SIG-M5 (cell line): ENCODE measurements around the gene ZNF79.

Experiments
- DNase-seq: peaks from one replicate; lab custom pipeline; 2025; lab: John Stamatoyannopoulos, UW

Gene ZNF79

DNA sequence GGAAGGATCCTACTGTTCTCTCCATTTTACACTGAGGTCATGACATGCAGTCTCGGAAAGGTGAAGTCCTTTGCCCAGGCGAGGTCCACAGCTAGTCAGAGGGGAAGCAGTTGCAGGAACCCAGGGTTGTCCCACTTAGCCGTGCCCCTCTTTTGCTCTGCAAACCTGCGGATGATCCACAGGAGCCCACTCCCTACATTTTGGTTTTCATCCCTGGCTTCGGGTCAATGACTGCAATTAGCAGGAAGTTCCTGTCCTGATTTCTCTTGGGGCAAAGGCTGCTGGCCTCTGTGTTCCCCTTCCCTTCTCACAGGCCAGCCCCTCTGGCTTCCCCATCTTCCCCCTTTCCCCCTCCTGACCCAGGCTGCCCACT is 25.9 kb upstream of the ZNF79 start:
- no peak for DNase-seq

DNA sequence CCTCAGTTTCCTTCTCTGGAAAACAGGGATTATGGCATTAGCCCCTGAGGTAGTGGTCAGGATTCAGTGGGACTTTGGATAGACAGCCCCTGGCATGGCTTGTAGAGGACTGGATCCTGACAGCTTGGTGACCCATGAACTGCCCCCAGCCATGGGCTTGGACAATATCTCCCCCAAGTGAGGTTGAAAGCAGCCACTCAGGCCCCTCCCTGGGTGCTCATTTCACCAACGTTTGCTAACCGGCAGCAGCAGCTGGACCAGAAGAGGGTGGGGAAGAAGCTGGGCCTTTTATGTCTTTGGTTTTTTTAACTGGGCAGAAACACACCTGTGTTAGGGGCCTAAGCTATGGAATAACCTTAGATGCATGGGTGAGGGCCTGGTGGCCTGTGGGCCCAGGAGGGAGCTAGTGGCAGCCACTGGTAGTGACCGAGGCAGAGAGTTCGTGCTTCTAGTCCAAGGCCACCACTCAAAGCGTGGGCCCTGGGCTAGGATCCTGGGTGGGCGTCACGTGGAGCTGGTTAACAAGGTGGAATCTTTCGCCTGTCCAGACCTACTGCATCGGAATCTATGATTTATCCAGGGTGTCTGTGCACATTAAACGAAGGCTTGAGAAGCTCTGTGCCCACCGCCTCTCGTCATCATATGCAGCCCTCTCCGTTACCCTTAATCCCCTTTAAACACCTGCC is 25.3 kb upstream of the ZNF79 start:
- DNase-seq, result no peak

DNA sequence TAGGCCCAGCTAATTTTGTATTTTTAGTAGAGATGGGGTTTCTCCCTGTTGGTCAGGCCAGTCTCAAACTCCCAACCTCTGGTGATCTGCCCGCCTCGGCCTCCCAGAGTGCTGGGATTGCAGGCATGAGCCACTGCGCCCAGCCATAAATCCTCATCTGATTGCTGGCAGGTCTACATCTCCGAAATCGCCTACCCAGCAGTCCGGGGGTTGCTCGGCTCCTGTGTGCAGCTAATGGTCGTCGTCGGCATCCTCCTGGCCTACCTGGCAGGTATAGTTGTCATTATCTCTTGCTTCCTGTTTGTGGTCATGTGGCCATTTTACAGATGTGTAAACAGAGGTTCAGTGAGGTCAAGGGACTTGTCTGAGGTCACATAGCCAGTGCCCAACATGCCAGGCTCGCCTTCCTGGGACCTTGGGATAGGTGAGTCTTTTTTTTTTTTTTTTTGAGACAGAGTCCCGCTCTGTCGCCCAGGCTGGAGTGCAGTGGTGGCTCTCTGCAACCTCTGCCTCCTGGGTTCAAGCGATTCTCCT is 24.4 kb upstream of the ZNF79 start:
- DNase-seq, result no peak

DNA sequence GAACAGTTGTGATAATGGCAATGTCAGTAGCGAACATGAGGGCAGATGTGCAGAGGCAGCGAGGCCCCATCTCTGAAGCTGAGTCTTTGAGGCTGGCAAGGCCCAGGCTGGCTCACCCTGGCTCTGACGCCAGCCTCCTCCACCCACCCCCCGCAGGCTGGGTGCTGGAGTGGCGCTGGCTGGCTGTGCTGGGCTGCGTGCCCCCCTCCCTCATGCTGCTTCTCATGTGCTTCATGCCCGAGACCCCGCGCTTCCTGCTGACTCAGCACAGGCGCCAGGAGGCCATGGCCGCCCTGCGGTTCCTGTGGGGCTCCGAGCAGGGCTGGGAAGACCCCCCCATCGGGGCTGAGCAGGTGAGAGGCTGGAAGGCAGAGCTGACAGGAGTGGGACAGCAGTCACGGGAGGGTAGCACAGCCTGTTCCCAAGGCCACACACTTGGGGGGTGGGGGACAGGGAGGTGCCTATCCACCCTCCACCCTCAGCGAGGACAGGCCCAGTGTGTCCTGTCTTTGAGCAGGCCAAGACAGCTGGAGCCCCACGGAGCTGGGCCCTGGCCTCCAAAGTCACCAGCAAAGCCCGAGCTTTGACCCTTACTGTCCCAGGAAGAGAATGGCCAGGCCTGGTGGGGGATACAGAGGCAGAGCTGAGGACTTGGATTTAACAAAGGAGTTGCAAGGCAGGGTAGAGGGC is 21.6 kb upstream of the ZNF79 start:
- no peak for DNase-seq

DNA sequence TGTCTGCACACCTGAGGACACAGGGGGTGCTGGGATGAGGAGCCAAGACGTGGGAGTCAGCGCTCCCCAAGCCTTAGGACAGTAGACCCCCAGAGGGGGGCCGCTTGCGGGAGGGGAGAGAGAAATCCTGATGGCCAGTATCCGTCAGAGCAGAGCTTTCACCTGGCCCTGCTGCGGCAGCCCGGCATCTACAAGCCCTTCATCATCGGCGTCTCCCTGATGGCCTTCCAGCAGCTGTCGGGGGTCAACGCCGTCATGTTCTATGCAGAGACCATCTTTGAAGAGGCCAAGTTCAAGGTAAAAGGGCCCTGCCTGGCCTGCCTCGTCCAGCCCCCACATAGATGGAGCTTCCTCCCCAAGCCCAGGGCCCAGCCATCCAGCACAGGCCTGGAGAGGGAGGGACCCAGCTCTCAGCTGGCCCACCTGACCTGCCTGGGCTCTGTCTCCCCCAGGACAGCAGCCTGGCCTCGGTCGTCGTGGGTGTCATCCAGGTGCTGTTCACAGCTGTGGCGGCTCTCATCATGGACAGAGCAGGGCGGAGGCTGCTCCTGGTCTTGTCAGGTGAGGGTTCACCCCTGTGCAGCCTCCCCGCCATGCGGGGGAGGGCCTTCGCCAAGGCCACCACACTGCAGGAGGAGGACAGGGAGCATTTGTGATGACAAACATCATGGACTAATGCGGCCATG is 20.5 kb upstream of the ZNF79 start:
- no peak for DNase-seq

DNA sequence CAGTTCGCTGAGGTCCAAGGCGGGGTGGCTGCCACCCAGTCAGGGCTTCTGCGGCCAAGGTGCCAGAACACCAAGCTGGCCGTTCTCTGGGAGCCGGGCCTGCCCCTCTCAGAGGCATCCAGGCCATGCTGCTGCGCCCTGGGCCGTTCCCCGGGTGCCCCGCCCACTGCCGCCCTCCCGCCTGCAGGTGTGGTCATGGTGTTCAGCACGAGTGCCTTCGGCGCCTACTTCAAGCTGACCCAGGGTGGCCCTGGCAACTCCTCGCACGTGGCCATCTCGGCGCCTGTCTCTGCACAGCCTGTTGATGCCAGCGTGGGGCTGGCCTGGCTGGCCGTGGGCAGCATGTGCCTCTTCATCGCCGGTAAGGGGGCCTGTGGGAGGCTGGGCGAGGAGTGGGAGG is 19.6 kb upstream of the ZNF79 start:
- DNase-seq, result no peak

DNA sequence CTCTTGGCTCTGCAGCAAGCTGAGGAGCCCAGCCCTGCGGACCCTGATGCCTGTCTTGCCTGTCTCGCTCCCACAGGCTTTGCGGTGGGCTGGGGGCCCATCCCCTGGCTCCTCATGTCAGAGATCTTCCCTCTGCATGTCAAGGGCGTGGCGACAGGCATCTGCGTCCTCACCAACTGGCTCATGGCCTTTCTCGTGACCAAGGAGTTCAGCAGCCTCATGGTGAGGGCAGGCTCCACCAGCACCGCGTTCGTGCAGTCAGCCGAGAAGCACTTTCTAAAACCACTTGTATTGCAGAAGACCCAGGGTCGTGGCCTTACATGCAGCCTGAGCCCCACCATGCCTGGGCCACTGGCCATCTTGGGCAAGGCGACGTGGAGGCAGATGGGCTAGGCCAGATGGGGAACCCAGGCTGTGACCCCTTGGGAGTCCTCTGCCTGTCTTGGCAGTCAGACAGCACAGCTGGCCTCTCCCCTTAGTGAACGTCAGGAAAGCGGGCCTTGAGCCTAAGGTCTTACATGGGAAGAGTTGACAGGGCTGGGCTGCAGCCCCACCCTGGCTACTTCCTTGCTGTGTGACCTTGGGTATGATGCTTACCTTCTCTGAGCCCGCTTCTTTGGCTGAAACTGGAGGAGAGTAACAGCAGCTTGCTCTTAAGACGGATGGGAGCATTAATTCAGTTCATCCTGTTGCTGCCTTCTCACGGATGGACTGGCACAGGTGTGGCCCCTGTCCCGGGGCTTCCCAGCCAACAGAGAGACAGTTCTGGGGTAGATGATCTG is 18.6 kb upstream of the ZNF79 start:
- DNase-seq, result no peak

DNA sequence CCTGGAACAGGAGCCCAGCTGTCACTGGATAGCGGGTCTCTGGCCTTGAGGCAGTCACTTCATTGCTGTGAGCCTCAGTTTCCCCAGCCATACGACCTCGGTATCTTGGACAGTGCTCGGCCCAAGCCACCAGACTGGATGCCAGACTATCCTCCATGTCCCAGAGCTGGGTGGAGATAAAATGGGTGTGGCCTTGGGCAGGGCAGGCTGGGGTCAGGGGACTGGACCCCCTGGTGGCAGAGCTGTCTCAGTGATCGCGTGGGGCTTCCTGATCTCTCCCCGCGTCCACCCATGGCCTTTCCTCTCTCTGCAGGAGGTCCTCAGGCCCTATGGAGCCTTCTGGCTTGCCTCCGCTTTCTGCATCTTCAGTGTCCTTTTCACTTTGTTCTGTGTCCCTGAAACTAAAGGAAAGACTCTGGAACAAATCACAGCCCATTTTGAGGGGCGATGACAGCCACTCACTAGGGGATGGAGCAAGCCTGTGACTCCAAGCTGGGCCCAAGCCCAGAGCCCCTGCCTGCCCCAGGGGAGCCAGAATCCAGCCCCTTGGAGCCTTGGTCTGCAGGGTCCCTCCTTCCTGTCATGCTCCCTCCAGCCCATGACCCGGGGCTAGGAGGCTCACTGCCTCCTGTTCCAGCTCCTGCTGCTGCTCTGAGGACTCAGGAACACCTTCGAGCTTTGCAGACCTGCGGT is 17.2 kb upstream of the ZNF79 start:
- no peak for DNase-seq

DNA sequence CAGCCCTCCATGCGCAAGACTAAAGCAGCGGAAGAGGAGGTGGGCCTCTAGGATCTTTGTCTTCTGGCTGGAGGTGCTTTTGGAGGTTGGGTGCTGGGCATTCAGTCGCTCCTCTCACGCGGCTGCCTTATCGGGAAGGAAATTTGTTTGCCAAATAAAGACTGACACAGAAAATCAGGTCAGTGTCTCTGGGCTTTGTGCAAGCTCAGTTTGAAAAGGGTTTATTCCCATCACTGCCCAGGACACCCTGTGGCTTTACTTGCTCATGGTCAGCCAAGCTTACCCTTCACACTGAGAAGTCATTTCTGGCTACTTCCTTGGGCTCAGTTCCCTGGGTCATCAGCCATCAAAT is 16.7 kb upstream of the ZNF79 start:
- DNase-seq, result no peak

DNA sequence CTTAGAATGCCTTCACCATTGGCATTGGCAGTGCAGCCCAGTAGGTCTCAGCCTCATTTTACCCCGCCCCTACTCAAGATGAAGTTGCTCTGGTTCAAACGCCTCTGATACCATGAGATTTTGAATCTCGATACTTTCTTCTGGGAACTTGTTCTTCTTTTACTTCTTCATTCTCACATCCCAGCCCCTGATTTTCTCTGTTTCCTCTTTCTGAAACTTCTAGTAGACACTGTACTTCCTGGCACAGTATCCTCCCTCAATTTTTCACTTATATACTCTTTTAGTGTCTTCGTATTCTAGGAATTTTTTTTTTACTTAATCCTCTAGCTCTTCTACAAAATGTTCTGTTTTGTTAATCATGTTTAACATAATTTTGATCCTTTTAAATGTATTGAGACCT is 13.1 kb upstream of the ZNF79 start:
- no peak for DNase-seq

DNA sequence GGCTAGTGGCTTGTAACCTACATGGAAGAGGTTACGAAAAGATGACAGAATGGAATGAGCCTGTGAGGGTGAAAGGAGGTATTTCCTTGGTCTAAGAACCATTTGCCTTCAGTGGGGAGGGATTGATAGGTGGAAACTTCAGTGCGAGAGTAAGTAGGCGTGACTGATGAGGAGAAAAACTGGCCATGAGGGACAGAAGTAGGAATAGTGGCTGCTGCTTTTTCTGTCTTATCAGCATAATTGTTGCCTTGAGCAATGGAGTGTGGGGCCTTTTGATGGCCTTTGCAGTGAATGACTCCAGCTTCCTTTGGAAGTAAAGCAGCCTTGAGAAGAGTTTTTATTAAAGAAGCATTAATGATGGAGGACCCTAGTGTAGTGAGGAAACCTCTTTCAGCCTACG is 9.0 kb upstream of the ZNF79 start:
- no peak for DNase-seq

DNA sequence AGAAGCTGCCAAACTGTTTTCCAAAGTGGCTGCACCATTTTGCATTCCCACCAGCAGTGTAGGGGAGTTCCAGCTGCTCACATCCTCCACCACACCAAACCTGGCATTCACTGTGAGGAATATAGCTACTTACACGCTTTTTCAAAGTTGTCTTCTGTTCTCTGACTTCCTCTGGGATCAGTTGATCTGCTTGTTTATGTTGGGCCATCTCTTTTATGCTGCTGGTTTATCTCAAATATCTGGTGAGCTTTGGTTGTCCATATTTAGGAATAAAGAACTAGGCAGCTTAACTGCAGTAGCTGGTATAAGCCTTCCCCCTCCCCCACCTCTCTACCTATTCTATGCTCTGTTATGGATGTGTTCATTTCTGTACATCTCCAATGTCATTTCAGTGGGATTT is 8.5 kb upstream of the ZNF79 start:
- no peak for DNase-seq

DNA sequence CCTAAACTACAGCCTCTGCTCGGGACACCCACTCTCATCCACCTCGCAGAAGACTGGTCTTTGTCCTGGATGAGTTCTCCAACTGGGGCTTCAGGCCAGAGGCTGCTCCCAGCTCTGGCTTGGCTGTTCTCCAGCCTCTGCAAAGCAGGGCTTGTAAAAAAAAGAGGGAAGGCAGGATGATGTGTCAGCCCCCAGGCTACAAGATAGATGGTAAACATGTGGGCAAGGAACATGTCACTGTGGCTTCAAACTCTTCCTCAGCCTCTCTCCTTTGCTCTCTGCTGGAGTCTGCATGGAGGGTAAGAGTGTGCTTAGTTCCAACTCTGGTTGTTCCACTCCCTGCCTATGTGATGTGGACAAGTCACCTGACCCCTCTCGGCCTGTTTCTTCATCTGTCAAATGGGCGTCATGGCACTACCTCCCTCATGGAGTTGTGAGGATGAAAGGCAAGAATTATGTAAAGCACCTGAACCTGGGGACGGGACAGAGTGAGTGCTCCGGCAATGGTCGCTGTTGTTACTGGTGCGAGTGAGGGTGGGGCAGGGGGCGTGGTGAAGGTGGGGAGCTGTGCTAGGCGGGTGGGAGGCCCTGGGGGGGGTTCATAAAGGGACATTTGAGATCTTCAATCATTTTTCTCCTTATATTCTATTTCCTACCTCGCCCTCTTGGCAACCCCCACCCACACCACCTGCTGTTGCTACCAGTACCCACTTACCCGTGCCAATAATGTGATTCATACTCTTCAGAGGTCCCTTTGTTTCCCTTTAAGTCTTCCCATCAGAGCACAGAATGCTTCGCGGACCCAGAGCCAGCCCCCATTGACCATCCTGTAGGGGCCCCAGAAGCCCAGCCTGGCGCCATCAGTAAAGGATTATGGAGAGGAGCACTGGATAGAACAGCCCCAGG is 6.8 kb upstream of the ZNF79 start:
- DNase-seq, result no peak

DNA sequence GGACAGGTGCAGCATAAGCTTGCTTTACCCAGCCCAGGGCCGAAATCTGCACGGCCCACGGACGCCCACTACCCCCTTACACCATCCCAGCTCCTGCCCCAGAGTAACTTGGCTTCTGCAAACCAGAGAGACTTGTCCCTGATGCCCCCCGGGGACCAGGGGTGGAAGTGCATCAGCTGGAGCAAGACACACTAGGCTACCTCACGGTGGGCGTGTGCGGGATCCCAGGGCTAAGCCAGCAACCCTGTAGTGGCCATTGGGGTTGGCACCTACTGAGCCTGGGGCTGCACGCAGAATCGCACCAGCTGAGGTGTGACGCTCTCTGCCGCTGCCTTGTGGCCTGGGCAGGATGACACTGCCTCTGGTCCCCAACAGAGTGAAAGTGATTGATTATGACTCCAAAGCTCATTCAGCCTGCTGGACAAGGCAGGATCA is 6.1 kb upstream of the ZNF79 start:
- DNase-seq, result no peak

DNA sequence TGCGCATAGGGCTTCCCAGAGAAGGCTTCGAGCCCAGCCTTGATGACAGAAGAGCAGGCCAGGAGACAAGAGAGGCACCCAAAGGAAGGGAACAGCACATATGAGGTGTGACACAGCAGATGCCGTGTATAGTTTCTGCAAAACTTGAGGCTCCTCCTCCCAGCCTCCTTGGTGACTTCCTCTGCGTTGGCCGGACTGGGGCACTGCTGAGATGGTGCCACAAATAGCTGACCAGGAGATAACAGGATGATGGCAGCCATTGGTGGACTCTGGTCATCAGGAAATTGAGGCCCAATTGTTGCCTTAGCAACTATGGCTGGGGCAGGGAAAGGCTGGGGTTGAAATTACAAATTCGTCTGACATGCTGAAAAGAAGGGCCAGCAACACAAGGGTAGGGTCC is 4.8 kb upstream of the ZNF79 start:
- DNase-seq, result no peak

DNA sequence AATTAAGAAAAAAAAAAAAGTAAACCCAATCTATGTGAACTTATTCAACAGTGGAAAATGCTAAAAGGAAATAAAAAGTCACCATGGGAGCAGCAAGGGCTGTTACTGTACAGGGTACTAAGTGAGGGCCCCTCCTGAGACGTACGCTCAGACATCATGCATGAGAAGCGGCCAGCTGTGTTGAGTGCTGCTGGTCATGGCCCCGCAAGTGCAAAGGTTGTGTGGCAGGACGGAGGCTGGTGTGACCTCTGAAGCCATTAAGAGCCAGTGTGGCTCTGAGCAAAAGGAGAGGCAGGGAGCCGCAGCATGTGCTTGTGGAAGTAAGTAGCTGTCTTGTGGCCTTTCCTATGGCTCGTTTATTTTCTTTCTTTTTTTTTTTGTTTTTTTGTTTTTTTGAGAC is 3.1 kb upstream of the ZNF79 start:
- DNase-seq, result no peak

DNA sequence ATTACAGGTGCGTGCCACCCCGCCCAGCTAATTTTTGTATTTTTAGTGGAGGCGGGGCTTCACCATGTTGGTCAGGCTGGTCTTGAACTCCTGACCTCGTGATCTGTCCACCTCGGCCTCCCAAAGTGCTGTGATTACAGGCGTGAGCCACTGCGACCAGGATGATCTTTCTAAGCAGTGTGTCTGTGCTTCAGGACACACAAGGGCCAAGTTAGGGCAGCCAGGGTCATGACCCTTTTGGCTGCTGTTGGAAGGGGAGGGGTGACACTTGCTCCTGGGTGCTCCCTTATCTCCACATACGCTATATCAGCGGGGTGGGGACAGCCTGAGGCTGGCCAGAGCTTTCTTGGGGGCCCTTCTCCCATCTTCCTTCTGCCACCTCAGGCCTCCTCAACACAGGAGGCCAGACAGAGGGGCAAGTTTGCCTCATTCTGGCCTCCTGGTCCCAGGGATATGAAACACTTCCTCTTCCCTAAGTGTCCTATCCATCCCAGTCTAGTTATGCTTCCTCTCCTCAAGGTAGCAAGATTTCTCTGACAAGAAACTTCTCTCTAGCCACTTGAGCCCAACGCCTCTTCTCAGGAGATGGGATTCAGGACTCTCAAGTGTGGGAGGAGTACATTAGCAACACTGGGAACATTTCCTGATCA is 1.9 kb upstream of the ZNF79 start:
- DNase-seq, result no peak

DNA sequence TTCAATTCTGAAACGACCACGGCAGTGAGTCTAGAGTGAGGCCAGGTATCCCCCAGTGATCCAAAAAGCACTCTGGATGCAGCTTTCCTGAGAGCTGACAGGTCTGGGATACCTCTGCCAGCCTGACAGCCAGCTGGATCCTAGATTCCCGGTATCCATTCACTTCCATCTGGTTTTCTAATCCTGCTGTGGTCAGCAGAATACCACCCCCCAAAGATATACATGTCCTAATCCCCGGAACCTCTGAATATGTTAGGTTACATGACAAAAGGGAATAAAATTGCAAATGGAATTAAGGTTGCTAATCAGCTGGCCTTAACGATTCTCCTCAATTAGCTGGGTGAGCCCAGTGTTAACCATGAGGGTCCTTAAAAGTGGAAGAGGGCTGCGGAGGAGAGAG is 1.4 kb upstream of the ZNF79 start:
- DNase-seq, result no peak

DNA sequence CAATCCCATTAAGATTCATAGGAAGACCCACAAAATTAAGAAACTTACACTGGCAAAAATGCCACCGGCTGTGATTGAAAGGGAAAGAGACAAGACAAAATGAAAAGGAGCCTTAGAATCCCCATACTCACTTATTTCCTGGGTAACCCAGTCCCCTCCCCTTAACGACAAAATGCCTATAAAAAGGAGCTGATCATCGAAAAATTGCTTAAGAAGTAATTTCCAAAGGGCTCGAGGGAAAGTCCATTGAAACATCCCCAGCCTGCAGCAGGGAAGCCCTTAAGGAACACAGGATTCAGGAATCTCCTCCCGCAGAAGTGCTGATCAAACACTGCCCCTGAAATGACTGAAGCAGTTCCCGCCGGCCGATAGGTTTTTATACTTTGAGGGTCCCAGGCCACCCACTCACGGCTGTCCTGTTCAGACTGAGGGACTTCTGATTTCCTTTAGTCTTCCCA is 677 bp upstream of the ZNF79 start:
- DNase-seq, result no peak

DNA sequence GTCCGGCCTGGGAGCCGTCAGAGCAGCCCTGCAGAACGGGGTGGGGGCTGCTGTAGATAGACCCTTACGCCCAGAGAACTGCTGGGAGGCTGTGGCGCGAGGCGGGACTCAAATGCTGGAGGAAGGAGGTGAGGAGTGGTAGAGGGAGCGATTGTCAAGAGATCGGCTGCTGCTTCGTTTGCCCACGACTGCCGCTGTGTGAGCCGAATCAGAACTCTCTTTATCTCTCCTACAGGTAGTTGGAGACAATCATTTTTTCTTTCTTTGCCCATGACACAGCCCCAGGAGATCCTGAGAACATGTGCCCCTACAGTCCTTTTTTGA is 456 bp downstream of the ZNF79 start:
- no peak for DNase-seq
